Measurements from ENCODE around the gene SULT2A1.

Gene SULT2A1

DNA sequence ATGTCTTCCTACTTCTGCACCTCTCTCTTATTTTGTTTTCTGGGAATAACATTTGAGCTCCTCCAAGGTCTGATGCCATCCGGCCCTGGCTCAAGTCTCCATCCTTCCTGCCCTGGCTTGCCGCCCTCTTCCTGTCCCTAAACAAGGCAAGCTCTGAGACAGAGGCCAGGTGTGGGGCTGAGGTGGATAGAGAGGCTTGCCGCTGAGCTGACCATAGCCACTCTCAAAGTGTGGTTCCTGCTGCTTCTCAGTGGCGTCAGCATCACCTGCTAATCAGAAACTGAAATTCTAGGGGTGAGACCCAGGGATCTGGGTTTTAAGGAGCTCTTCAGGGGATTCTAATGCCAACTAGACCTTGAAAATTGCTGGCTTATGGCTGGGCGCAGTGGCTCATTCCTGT, 33.1 kb downstream of the SULT2A1 start:
- H3K36me3 ChIP-seq (replicated peaks) = no peaks in the 10 kb centered on the region
- H3K27me3 ChIP-seq (ENCODE audit: low read depth) = no peaks in the 10 kb centered on the region
- in situ Hi-C loops (cut with MboI; ENCODE audit: low sequenced_read_pairs) = no loop called here
- H3K4me1 ChIP-seq = peaks cover 19% of the 10 kb centered on the region
- no peaks in the 10 kb centered on the region for H3K9me3 ChIP-seq
- no peak for DNase-seq (ENCODE audit: low spot score in 2 of 2)
- H3K4me3 ChIP-seq = no peak overlapping the region

DNA sequence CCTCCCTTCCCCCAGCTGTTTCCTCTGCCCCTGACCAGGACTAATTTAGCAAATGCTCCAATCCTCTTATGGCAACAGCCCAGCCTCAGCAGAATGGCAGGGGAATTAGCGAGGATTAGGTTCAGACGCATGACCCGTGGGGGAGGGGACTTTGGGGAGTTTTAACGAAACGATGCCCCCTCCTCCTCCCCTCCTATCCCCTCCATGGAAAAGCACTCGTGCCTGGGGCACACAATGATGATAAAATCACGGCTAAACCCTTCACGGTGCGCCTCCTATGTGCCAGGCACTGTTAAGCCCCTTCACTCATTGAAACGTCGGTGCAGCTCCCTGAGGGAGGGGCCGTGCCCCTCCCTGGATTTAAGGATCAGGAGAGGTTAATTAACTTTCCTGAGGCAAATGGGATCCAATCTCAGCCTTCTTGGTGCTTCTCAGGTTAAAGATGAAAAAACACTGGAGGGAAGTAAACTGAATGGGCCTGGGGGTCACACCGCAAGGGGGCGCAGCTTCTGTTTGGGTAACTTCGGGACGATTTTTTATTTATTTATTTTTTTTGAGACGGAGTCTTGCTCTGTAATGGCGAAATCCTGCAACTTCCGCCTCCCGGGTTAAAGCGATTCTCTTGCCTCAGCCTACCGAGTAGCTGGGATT, 37.2 kb downstream of the SULT2A1 start:
- H3K9me3 ChIP-seq = no peaks in the 10 kb centered on the region
- no peaks in the 10 kb centered on the region for H3K36me3 ChIP-seq (replicated peaks)
- H3K4me3 ChIP-seq = peak overlapping the region; percentile 21
- DNase-seq (ENCODE audit: low spot score in 2 of 2) = peak; percentile 80 to 88
- H3K4me1 ChIP-seq = peaks cover 16% of the 10 kb centered on the region
- H3K27me3 ChIP-seq (ENCODE audit: low read depth) = no peaks in the 10 kb centered on the region
- in situ Hi-C loops (cut with MboI; ENCODE audit: low sequenced_read_pairs) = no loop called here

DNA sequence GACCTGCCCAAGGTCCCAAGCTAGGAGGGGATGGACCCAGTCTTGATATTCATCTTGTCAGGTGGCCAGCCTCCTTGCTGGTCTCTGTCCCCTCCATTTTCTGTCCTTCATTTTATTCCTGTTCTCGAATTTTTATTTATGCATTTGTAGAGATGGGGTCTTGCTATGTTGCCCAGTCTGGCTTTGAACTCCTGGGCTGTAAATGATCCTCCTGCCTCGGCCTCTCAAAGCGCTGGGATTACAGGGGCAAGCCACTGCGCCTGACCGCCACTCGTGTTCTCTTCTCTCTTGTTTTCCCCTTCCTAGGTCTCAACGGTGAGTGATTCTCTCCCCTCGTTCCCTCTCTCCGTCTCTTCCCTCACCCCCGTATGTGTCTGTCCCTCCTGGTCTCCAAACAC, 37.7 kb downstream of the SULT2A1 start:
- no peak for DNase-seq (ENCODE audit: low spot score in 2 of 2)
- peaks cover 16% of the 10 kb centered on the region for H3K4me1 ChIP-seq
- in situ Hi-C loops (cut with MboI; ENCODE audit: low sequenced_read_pairs) = no loop called here
- H3K4me3 ChIP-seq = peak overlapping the region; percentile 21
- H3K9me3 ChIP-seq = no peaks in the 10 kb centered on the region
- H3K27me3 ChIP-seq (ENCODE audit: low read depth) = no peaks in the 10 kb centered on the region
- no peaks in the 10 kb centered on the region for H3K36me3 ChIP-seq (replicated peaks)

DNA sequence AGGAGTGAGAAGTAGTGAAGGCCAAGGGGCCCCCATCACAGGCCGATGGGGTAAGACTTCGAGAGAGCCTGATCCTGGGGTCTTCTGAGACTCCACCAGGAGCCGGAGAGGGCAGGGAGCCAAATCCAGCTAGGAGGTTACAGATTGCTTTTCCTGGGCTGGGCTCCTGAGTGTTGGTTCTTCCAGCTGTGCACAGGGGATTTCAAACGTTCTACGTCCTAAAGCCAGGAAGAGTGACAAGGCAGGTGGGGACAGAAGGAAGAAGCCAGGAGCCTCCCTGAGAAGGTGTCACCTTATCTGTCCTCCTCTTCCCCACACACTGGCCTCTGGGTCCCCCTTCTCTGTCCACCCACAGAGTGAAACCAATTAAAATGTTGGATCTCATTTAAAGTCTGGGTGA, 43.2 kb downstream of the SULT2A1 start:
- Histone ChIP-seq H3K36me3 (replicated peaks) (no peaks in the 10 kb centered on the region), H3K4me1 (no peaks in the 10 kb centered on the region), H3K27me3 (ENCODE audit: low read depth) (no peaks in the 10 kb centered on the region), H3K4me3 (no peak overlapping the region), H3K9me3 (no peaks in the 10 kb centered on the region)
- no peak for DNase-seq (ENCODE audit: low spot score in 2 of 2)
- in situ Hi-C loops (cut with MboI; ENCODE audit: low sequenced_read_pairs) = no loop called here

DNA sequence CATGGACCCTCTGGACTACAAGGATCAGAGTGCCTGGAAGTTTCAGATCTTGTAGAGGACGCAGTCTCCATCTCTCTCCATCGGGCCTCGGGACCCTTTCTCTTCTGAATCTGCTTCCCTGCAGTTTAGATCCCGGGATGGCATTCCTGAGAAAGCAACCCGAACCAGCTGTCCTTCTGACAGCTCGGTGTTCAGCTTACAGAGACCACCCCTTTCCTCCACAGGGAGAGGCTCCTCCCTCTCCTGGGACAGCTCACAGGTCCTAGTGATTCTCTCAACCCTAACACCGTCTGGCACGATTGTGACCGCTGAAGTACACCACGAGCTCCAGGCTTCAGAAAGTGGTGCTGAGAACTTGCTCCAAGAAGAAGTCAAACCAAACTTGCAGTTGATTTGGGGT, 46.2 kb downstream of the SULT2A1 start:
- Histone ChIP-seq H3K4me1 (no peaks in the 10 kb centered on the region), H3K27me3 (ENCODE audit: low read depth) (no peaks in the 10 kb centered on the region), H3K9me3 (no peaks in the 10 kb centered on the region), H3K4me3 (no peak overlapping the region), H3K36me3 (replicated peaks) (no peaks in the 10 kb centered on the region)
- in situ Hi-C loops (cut with MboI; ENCODE audit: low sequenced_read_pairs) = no loop called here
- DNase-seq (ENCODE audit: low spot score in 2 of 2) = peak in 1 of 2 experiments; percentile 19

DNA sequence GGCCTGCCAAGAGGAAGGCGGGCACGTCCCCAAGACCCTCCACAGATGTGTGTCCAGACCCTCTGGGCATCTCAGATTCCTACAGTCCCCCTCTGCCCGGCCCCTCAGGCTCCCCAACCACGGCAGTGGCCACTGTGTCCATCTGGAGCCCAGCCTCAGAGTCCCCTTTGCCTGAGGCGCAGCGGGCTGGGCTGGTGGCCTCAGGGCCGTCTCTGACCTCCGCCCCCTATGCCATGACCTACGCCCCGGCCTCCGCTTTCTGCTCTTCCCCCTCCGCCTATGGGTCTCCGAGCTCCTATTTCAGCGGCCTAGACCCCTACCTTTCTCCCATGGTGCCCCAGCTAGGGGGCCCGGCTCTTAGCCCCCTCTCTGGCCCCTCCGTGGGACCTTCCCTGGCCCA, 46.7 kb downstream of the SULT2A1 start:
- Histone ChIP-seq H3K36me3 (replicated peaks) (no peaks in the 10 kb centered on the region), H3K4me1 (no peaks in the 10 kb centered on the region), H3K27me3 (ENCODE audit: low read depth) (no peaks in the 10 kb centered on the region), H3K4me3 (no peak overlapping the region), H3K9me3 (no peaks in the 10 kb centered on the region)
- in situ Hi-C loops (cut with MboI; ENCODE audit: low sequenced_read_pairs) = no loop called here
- DNase-seq (ENCODE audit: low spot score in 2 of 2) = no peak

DNA sequence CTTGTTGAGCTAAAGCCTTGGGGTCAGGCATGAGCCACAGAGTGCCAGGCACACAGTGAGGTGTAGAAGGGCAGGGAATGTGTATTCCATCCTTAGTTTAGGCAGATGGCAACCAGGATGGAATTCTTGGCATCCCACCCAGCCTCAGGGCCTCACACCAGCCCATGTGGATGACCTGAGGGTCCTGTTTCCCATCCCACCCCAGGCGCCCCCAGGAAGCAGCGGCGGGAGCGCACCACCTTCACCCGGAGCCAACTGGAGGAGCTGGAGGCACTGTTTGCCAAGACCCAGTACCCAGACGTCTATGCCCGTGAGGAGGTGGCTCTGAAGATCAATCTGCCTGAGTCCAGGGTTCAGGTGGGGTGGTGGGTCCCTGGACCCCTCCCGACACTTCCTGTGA, 50.1 kb downstream of the SULT2A1 start:
- Histone ChIP-seq H3K4me3 (no peak overlapping the region), H3K36me3 (replicated peaks) (no peaks in the 10 kb centered on the region), H3K9me3 (no peaks in the 10 kb centered on the region), H3K27me3 (ENCODE audit: low read depth) (no peaks in the 10 kb centered on the region), H3K4me1 (no peaks in the 10 kb centered on the region)
- DNase-seq (ENCODE audit: low spot score in 2 of 2) = no peak
- in situ Hi-C loops (cut with MboI; ENCODE audit: low sequenced_read_pairs) = no loop called here

DNA sequence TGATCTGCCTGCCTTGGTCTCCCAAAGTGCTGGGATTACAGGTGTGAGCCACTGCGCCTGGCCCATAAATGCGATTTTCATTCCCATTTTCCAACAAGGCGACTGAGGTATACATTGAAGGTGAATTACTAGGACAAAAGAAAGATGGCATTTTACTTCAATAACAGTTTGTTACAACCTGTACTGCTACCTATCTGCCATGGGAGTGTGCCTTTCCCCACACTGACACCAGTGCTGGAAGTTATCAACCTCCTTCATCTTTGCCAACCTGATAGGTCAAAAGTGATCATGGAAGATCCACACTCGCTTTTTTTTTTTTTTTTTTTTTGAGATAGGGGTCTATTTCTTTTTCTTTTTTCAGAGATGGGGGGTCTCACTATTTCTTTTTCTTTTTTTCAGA, 53.4 kb downstream of the SULT2A1 start:
- in situ Hi-C loops (cut with MboI; ENCODE audit: low sequenced_read_pairs) = no loop called here
- no peak for DNase-seq (ENCODE audit: low spot score in 2 of 2)
- Histone ChIP-seq H3K4me1 (no peaks in the 10 kb centered on the region), H3K27me3 (ENCODE audit: low read depth) (no peaks in the 10 kb centered on the region), H3K36me3 (replicated peaks) (no peaks in the 10 kb centered on the region), H3K9me3 (no peaks in the 10 kb centered on the region), H3K4me3 (no peak overlapping the region)

DNA sequence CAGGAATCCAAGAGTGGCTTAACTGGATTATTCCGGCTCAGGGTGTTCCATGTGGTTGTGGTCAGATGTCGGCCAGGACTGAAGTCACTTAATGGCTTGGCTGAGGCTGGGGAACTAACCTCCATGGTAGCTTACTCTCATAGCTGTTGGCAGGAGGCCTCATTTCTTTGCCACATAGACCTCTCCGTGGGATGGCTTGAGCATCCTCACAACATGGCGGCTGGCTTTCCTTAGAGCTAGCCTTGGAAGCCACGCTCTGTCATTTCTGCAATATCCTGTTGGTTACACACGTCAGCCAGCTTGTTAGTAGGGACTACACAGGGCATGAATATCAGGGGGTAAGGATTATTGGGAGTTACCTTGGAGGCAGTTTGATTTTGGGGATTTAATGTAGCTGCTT, 59.3 kb downstream of the SULT2A1 start:
- in situ Hi-C loops (cut with MboI; ENCODE audit: low sequenced_read_pairs) = no loop called here
- H3K4me1 ChIP-seq = no peaks in the 10 kb centered on the region
- DNase-seq (ENCODE audit: low spot score in 2 of 2) = no peak
- H3K36me3 ChIP-seq (replicated peaks) = no peaks in the 10 kb centered on the region
- H3K4me3 ChIP-seq = no peak overlapping the region
- H3K9me3 ChIP-seq = no peaks in the 10 kb centered on the region
- H3K27me3 ChIP-seq (ENCODE audit: low read depth) = no peaks in the 10 kb centered on the region

DNA sequence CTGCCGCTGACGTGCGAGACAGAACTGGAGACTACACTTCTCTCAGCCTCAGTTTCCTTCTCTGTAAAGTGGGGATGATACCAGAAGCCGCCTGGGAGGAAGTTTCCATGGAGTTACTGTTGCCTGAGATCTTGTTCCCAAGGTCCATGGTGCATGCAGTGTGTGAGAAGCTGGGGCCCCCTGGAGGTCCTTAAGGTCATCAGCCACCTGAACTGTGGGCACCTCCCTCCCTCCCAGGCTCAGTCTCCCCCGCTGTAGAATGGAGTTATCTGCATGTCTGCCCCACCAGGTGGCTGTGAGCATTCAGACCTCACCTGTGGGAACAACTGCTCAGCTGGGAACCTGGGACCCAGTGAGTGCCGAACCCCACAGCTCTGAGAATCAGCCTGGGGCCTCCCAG, 61.7 kb downstream of the SULT2A1 start:
- in situ Hi-C loops (cut with MboI; ENCODE audit: low sequenced_read_pairs) = no loop called here
- Histone ChIP-seq H3K36me3 (replicated peaks) (no peaks in the 10 kb centered on the region), H3K4me1 (peaks cover 7% of the 10 kb centered on the region), H3K4me3 (no peak overlapping the region), H3K9me3 (no peaks in the 10 kb centered on the region), H3K27me3 (ENCODE audit: low read depth) (no peaks in the 10 kb centered on the region)
- DNase-seq (ENCODE audit: low spot score in 2 of 2) = no peak

DNA sequence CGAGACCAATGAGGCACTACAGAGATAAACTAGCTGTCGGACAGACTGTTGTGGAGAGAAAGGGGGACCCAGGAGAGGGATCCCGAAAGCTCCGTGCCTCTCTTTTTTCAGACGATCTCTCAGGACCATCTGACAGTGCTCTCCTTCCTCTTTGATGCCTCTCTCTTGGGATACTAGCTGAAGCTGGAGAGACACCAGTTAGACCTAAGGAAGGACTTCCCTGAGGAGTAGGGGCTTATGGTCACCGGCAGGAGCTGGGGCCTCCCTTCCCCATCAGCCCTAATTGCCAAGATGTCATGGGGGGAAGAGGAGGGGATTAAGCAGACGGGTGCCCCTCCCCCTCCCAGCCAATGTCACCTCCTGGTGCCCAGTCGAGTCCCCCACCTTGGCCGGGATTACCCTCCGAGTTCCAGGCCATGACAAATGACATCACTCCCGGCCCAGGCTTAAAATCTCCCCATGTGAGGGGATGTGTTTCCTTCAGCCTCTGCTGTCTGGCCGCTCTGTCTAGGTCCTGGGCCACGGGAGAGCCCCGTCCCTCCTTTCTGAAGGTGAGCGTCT, 64.6 kb downstream of the SULT2A1 start, which contains the start of gene CRX:
CRX (plus strand) TSS at position 478 of the 561 bp plus-strand sequence. CDS start 12,507 bp downstream, outside the sequence.
- H3K27me3 ChIP-seq (ENCODE audit: low read depth) = no peaks in the 10 kb centered on the region
- in situ Hi-C loops (cut with MboI; ENCODE audit: low sequenced_read_pairs) = no loop called here
- no peaks in the 10 kb centered on the region for H3K36me3 ChIP-seq (replicated peaks)
- peaks cover 7% of the 10 kb centered on the region for H3K4me1 ChIP-seq
- H3K4me3 ChIP-seq = no peak within 1 kb of the TSS
- no peaks in the 10 kb centered on the region for H3K9me3 ChIP-seq
- DNase-seq (ENCODE audit: low spot score in 2 of 2) = no peak
